GM19395 (cell line): Measurements from ENCODE around the gene ACTRT2.

Experiments
- ATAC-seq: cut with Tn5 transposase; IDR thresholded peaks from one replicate; pipeline ENCODE4 v1.9.1; 2021; ENCODE audit warnings: mild to moderate bottlenecking, moderate library complexity; ENCODE audit not compliant: unreplicated experiment

ACTRT2 gene

DNA sequence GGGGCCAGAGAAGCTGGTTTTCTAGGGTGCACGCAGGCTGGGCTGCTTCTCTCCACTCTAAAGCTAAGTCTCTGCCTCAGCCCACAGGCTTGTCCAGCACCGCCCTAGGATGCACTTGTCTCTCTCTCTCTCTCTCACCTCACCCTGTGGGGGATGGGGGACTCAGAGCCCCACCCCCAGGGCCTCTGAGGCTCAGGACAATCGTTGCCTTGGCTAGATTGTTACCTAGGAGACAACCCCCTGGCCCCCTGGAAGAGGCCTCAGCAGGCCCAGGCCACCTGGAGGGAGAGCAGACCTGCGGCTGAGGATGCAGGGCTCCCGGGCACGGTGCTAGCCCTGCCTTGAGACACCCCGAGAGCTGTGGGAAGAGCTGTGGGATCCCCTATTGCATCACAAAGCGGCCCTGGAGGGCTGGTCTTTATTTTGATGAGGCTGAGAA is at the start of gene ACTRT2:
Gene ACTRT2, plus strand, starts transcription at position 235 of the 439 bp plus-strand sequence. CDS start 220 bp downstream, outside the sequence.
- ATAC-seq = no peak

DNA sequence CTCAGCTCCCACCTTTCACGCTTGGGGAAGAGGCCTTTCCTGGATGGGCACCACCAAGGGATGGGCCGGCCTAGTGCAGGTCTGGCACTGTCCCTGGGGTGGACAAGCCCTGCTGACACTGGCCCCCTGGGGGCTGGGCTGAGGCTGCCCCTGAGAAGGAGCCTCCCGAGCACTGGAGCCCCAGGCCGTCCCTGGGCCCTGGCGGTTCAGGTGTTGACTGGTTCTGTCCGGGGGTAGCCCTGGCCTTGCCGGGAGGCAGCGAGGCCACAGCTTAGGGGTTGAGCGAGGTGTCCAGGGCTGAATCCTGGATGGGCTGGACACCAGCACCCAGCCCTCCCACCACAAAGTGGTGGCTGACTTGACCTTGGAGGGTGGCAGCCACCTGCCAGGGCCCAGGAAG is 49.7 kb upstream of the ACTRT2 start:
- no peak for ATAC-seq

DNA sequence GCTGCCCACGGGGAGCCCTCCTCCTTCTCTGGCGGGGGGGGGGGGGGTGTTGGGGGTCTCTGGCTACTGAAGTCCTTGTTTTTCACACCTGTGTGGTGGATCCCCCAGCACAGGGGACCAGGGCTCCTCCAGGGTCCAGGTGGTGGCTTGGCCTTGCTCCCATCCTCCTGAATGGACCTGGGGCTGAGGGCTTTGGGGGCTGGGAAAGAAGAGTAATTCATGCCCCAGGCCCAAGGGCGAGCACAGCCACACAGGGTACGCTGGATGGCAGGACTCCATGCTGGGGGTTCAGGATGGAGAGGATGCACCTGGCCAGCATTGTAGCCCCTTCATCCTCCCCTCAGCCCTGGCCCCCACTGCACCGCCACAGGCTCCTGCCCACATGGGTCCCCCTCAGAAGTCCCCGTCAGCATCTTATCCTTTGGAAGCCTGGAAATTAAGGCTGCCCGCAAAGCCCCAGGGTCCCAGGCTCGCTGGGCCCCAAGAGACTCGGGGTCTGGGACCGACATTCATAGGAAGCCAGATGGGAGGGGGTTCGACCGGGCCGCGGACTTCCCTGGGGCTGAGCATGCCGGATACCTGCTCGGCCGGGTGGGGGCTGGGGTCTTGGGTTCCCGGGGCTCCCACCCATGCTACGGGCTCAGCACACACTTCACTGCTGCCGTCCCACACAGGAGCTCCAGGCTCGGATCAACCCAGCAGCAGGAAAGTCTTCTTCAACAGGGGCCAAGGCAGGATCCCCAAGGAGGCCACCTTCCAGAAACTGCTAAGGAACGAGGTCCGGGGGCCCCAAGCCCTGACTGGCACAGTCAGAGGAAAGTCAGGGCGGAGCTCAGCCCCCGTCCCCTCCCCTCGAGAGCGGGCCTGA is 49.0 kb upstream of the ACTRT2 start:
- ATAC-seq = no peak

DNA sequence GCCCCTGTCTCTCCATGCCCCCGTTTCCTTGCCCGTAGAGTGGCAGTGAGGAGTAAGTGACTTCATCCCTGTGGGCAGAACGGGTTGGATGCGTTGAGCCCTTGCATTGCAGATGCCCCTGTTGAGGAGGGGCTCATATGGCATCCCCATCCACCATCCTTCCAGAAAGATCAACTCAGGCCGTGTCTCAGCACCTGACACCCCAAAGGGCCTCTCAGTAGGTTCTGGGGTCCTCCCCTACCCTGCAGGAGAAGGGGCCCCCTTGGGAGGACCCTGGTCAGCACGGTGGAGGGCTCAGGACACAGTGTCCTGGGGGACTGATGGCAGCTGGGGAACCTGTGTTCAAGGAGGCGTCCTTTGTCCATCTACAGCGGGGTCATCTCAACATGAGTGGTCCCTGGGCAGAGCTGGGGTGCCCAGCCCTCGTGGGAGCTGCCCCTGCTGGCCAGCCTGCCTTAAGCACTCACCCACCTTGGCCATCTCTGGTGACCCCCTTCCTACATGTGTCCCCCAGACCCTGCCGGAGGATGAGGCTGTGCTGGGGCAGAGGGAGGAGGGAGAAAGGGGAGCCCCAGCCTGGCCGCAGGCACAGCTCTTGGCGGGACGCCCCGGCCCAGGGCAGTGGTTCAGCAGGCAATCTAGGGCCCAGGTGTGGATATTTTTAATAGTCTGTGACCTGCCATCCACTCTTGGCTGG is 48.2 kb upstream of the ACTRT2 start:
- no peak for ATAC-seq

DNA sequence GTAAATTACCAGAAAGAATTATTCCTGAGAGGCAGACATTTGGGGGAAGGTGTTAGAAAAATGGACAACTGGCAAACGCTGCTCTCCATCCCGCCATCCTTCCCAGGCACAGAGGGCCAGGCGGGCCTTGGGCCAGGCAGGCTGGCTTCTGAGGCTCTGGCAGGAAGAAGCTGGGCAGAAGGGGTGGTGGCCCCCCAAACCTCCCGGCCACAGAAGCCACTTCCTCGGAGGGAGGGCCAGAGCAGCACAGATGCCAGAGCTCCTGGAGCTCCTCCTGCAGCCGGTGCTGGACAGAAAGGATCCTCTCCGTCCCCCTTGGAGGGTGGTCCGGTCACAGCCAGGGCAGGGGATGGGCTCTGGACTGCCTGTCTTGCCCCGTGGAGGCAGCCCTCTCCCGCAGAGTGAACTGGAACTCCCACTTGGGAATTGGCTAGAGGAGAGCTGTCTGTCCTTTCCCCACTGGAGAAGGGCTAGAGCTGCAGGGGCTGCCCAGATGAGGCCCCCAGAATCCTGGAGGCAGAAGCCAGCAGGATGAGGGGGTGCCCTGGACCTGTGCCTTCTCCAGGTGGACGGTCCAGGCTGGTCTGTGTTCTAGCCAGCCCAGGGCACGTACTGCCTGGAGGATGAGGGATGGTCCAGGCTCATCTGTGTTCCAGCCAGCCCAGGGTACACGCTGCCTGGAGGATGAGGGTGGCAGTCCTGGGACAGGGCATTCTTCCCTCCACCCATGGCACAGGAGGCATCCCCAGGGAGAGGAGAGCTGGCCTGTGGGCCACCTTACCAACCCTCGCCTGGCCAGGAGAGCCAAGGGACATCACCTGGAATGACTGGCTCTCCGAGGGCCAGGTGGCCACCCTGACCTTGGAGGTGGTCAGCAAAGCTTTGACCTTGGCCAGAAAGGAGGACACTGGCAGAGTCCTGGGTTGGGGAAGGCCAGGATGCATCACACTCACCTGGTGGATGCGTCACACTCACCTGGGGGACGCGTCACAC is 47.4 kb upstream of the ACTRT2 start:
- no peak for ATAC-seq

DNA sequence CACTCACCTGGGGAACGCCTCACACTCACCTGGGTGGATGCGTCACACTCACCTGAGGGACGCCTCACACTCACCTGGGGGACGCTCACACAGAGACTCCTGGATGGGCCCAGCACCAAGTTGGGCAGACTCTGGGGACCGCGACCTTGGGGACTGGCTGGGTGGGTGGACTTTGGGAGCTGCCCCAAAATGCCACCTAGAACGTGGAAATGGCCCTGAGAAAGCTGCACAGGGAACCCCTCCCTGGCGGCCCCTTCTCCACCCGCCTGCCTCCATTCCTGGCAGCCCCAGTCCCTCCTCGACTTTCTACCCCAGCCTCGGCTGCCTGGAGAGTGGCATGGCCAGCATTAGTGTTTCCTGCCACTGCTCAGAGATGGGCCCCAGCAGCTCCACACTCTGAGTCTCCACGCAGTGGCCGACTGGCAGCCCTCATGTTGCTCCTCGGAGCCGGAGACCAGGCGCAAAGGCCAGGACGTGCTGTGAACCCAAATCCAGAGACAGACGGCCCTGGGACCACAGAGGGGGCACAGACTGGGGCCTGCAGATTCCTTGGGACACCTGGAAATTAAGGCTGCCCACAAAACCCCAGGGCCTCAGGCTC is 46.5 kb upstream of the ACTRT2 start:
- ATAC-seq = no peak

DNA sequence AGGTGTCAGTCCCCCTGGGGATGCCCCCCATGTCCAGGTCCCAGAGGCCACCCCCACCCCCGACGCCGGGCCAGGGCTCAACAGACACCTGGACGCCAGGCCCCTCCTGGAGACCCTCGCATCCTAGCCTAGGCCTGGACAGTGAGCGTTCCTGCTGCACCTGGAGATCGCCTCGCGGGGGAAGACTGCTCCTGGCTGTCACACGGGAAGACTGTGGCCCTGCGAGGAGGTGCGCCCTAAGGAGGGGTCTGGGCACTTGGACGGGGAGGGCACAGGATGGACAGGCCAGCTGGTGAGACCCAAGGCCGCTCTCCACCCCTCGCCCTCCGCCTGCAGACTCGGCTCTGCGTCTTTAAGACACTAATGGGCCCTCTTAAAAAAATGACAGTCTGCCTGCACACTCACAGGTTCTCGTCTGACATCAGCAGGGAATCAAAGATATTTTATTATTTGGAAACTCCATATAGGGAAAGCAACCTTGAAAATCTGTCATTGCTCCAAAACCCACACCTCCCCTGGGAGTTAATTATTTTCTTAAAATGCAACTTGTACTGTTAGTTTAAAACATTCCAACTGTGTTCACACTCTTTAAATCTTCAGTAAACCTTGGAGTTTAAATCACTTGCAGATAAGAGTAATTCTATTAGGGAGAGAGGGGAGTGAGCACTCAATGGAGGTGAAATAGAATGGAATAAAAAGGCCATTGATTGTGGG is 45.6 kb upstream of the ACTRT2 start:
- ATAC-seq = no peak

DNA sequence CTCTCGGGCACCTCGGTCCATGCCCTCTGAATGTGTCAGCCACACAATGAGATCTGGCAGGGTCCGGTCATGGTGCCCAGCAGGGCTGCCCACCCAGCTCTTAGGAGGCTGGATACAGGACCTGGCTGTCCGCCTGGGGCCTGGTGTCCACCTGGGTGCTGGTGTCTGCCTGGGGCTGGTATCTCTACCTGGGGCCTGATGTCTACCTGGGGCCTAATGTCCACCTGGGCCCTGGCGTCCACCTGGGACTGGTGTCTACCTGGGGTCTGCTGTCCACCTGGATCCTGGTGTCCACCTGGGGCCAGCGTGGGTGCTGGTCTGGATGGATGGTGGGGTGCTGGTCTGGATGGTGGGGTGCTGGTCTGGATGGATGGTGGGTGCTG is 45.1 kb upstream of the ACTRT2 start:
- no peak for ATAC-seq

DNA sequence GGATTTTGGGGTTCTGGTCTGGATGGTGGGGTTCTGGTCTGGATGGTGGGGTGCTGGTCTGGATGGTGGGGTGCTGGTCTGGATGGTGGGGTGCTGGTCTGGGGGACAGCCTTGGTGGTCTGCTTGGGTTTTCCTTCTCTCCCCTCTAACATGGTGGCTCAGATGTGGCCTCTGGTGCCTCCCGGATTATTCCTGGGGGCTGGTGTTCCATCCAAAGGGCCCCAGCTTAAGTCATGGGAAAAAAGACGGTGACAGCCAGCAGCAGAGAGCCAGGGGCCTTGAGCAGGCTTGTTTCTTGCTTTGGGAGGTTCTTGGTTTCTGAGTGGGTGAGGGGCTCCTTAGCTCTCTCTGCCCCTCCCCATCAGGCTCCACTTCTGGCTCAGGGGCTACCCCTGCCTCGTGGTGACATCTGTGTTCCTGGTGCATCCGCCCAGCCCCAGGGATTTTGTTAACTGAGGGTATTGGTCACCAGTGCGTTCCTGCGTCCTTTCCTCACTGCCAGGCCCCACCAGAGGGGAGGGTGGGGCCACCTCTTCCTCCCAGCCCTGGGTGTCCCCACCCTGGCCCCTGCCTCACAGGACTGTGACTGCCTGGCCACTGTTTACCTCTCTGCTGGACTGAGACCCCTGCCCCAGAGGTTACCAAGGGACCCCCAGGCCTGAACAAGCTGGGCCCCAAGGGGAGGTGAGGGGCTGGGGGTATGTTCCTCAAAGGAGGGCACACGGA is 43.2 kb upstream of the ACTRT2 start:
- no peak for ATAC-seq

DNA sequence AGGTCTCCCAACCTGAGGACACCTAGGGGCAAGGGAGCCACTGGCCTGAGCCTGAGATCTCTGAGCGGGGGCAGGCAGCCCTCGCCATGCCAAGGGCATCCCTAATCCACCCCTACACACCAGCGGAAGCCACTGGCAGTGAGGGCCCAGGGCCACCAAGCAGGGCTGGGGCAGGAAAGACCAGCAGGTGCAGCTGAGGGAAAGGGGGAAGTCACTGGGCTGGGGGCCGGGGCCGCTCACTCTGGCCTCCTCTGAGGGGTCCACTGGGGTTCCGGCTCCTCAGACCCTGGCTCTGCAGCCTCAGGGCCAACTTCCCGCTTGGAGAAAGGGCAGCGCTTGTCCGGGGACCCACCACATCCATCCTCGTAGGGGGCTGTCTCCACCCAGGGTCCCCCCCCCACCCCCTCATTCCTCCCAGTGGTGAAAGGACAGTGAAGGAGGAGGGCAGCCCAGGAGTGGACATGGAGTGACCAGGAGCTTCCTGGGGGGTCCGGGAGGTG is 42.5 kb upstream of the ACTRT2 start:
- no peak for ATAC-seq

DNA sequence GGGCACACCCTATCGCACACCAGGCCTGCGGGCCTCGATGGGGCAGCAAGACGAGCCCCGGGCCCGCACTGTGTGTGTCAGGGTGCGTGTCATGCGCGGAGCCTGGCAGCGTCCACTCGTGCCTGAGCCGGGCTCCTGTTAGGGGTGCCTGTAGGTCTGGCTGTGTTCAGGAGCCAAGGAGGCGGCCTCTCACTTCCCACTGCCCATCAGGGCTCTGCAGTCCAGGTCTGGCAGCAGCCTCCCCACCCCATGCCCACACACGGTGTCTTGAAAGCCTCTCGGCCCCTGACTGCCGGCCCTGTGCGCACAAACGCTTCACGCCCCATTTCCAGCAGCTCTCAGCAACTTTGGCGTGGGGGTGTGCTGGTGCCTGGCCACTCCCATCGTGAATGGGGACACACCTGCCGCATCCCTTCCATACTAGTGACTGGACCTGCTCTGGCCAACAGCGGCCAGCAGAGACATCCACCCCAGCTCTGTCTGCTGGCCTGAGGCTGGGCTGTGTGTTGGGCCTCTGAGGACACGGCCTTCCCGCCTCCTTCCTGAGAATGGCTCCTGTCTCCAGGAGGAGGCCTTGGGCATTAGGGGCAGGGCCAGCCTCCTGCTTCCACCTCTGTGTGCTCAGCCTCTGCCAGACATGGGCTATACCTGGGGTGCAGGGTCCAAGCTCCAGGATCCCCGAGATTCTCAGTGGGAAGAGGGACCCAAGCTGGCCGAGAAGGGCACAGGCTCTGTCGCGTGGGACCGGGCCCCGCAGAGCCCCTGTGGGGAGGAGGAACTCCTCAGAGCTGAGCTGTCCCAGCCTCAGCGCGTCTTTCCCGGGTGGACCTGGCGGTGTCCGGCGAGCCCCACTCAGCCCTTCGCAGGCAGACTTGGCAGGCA is 41.8 kb upstream of the ACTRT2 start:
- no peak for ATAC-seq

DNA sequence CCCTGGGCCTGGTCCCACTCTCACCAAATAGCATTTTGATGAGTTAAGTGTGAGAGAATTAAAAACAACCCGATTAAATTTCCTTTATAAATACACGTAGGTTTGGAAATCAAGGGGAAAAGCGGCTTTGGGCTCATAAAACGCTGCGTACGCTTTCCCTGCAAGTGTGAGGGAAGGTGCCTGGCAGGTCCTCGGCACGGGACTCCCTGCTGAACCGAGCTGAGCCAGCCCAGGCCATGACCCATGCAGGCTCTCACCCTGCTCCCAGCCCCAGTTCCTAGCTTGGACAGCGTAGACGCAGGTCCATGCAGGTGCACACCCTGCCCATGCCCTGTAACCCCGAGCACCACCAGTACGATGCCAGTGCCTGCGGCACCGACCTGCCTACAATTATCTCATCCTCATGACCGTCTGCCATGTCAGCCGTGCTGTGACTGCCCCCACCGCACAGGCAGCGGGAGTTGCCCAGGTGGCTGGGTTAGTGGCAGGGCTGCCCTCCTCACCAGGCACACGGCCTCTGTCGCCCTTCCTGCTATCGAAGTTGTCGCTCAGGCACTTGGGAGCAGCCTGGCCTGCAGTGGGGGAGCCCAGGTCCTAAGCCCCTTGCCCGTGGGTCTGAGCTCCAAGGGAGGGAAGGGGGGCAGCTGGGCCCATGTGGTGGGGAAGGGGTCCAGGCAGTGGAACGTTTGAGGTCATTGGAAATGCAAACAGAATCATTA is 41.0 kb upstream of the ACTRT2 start:
- ATAC-seq = no peak

DNA sequence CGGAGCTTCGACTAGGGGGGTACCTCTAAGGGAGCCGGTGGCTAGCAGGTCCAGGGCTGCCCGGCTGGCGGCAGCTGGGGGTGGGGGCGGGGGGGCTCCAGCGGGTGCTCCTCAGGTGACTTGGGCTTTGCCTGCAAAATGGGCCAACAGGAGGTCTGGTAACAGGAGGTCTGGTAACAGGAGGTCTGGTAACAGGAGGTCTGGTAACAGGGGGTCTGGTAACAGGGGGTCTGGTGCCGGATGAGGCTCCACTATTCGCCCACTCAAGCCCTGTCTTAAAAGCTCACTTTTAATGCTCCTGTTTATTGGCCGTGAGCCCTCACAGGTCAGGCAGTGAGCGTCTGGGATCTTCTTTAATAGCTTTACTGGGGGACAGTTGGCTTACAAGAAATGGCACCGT is 40.4 kb upstream of the ACTRT2 start:
- no peak for ATAC-seq

DNA sequence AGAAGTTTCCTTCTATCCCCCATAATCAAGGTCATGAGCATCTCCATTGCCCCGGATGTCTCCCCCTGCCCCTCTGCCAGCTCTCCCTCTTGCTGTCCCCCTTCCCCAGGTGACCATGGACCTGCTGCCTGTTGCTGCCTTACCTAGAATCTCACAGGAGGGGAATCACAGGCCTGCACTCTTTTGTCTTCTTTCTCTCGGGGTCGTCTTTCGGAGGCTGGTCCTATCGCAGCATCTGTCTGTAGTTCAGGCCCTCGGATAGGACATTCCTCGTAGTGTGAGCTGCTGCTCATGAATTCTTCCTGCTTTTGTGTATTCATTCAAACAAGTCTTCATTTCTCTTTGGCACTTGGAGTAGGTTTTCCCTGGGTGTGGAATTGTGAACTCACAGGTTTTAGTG is 39.9 kb upstream of the ACTRT2 start:
- ATAC-seq = no peak

DNA sequence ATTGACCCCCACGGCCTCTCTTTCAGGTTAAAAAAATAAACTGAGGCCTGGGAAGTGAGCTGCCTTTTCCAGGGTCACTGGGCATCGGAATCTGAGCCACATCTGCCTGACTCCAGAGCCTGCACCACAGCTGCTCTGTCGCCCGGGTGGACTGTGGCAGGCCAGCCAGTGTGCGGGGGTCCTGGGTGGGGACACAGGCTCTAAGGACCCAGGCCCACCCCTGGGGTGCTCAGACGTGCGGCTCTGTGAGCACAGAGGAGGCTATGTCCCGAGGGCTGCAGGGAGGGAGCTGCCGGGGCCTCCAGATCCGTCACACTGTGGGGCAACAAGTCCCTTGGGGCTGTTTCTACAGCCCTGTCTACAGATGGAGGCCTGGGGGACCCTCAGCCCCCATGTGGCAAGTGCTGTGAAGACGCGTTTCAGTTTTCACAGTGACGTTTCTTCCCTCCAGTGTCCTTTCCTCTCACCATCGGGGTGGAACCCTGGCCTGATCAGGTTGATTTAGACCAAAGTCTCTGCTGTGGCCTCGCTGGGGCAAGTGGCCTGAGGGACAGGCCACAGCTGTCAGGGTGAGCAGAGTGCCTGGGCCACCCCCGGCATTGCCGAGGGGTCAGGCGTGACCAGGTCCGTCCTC is 39.2 kb upstream of the ACTRT2 start:
- ATAC-seq = no peak

DNA sequence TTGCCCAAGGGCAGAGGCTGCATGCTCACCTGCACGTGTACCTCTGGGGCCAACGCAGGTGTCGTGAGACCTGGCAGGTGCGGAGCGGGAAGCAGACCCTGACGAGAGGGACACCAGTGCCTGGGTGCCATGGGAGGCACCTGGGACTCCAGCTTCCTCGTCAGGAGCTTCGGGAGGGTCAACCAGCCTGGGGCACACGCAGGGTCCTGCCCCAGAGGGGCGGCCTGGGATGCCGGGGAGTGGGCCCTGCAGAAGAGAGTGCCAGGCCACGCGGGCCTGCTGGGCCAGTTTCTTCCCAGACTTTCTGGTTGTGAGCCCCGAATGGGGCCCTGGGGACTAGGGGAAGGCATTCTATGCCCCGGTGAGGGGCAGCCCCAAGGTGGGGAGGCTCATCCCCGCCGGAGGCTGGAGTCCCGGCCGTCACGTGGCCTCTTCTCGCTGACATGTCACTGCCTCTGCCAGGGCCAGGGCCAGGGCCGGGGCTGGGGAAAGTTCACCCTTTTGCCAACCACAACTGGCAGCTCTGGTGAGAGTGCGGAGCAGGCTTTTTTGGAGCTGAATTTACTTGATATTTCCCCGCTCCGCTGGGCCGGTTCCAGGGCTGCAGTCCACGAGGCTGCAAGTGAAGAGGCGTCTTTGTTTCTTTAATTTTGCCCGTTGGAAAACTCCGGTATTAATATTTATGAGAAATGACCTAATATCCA is 38.5 kb upstream of the ACTRT2 start:
- ATAC-seq = no peak

DNA sequence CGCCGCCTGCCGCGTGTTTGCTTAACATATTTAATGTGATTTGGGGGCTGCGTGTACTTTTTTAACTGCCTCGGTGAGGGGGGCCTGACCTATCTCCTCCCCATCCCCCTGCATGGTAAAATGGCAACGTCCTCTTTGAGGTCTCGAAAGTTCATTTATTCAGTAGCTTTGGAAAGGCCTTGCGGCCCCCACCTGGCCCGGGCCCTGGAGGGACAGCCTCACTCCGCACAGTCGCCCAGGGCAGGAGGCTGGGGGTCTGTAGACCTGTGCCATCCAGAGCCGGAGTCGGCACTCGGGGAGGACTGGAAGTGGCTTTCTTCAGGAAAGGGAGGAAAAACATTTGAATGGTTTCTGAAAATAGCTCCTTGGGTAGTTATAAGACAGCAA is 38.0 kb upstream of the ACTRT2 start:
- no peak for ATAC-seq
